Hematopoietic multipotent progenitor cell treated with erythropoietin and hydrocortisone succinate and interleukin-3 and kit ligand, for 4 days (in vitro differentiated cells): ENCODE data around the gene HLA-G.

Source experiments
- DNase-seq: peaks from one replicate; pipeline ENCODE4 v3.0.0-alpha.2; 2015

HLA-G gene

DNA sequence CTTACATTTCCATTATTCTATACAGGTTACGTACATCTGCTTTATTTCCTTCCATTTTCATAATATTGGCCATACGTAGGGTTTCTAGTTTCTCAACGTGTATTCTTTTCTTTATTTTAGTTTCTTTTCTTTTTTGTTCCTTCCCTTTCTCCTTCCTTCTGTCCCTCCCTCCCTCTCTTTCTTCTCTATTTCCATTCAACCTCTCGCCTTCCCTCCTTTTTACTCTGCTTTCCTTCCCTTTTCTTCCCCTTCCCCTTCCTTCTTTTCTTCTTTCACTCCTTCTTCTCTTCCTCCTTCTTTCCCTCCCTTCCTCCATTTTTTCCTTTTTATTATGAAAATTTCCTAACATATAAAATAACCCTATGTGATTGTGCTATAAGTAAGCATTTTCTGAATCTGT, 8.7 kb upstream of the HLA-G start:
- DNase-seq = no peak

DNA sequence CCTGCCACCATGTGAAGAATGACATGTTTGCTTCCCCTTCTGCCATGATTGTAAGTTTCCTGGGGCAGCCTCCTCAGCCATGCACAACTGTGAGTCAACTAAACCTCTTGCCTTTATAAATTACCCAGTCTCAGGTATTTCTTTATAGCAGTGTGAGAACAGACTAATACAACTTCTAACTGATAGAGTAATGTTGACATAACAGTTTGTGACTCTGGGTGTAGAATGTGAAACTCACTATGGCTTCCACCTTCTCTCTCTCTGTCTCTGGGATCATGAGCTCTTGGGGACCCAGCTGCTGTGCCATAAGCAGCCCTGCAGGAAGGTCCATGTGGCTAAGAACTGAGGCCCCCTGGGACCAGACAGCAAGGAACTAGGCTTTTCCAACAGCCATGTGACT, 3.5 kb upstream of the HLA-G start:
- no peak for DNase-seq

DNA sequence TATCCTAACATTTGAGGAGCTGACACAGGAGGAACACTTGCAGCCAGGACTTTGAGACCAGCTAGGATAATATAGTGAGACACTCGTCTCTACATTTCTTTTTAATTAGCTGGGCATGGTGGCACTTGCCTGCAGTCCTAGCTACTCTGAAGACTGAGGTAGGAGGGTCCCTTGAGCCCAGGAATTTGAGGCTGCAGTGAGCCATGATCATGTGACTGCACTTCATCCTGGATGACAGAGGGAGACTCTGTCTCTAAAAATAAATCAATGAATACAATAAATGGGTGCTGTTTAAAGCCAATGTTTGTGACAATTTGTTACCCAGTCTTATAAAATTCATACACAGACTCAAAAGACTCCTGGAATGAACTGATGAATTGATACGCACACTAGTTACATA, 1.8 kb upstream of the HLA-G start:
- no peak for DNase-seq

DNA sequence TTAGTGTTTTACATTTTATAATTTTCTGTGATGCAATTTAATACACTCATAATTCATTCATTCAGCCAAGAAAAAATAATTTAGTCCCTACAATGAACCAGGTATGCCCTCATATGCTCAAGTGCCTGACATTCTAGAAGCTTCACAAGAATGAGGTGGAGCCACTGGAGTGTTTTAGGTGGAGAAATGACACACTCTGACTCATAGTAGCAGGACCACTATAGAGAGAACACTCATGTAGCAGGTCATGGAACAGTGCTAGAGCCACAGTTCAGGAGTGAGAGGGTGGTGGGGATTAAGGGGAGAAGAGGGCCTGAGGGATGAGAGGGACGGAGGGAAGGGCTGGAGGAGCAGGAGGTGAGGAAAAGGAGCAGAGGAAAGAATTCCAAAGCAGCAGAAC, 1.4 kb upstream of the HLA-G start:
- DNase-seq = no peak

DNA sequence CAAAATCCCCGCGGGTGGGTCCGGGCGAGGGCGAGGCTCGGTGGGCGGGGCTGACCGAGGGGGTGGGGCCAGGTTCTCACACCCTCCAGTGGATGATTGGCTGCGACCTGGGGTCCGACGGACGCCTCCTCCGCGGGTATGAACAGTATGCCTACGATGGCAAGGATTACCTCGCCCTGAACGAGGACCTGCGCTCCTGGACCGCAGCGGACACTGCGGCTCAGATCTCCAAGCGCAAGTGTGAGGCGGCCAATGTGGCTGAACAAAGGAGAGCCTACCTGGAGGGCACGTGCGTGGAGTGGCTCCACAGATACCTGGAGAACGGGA, 809 bp downstream of the HLA-G start:
- peak; percentile 16 for DNase-seq

DNA sequence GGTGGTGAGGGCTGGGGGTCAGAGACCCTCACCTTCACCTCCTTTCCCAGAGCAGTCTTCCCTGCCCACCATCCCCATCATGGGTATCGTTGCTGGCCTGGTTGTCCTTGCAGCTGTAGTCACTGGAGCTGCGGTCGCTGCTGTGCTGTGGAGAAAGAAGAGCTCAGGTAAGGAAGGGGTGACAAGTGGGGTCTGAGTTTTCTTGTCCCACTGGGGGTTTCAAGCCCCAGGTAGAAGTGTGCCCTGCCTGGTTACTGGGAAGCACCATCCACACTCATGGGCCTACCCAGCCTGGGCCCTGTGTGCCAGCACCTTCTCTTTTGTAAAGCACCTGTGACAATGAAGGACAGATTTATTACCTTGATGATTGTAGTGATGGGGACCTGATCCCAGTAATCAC, 2.1 kb downstream of the HLA-G start:
- no peak for DNase-seq

DNA sequence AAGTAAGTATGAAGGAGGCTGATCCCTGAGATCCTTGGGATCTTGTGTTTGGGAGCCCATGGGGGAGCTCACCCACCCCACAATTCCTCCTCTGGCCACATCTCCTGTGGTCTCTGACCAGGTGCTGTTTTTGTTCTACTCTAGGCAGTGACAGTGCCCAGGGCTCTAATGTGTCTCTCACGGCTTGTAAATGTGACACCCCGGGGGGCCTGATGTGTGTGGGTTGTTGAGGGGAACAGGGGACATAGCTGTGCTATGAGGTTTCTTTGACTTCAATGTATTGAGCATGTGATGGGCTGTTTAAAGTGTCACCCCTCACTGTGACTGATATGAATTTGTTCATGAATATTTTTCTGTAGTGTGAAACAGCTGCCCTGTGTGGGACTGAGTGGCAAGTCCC, 2.8 kb downstream of the HLA-G start:
- DNase-seq = no peak

DNA sequence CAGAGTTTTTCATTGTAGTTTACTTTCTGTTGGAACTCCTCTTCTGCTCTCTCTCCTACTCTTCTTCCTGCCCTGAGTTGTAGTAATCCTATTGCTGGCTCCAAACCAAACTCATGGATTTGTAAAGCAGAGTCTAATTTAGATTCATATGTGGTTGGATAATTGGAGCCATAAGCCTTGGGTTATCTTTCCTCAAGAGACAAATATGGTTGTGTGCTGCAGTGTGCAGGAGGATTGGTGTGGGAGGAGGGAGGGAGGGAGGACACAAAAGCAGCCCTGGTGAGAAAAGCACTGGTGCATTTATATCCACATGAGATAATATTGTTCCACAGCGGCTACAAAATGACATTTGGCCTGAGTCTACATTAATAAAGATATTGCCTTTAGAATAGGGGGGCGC, 4.2 kb downstream of the HLA-G start:
- DNase-seq = no peak

DNA sequence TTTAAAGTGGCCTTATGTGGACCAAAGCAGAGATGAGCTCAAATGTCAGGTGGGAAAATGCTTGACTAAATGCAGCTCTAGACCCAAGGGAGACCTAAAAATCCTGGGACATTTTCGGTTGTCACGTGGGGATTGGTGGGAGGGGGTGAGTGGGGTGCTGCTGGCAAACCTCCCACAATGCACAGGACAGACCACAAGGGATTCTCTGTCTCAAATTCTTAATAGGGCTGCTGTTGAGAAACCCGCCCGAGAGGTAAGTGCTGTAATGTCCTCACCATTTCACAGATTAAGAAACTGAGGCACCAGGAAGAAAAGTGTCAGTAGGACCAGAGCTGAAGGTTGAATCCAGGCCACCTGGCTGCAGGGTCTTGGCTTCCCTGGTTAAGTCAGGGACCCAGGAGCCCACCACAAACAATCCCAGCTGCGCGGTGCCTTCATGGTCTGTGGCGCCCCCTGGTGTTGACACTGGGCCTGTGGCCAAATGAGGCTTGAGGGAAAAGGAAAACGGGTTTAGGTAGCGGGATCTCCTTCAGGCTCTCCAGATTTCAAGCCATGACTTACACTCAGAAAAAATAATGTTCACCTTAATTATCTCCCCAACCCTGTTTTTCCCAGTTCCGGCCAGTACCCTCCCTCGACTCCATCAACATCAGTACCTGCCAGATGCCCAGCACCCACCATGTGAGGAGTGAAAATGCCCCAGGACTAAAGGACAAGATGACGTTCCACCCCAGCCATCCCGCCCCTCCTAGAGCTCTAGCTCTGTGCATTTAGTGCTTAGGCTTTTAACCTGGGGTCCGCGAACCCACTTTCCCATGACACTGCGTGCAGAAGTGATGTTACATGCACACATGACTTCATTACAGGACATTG, 7.2 kb downstream of the HLA-G start:
- DNase-seq = peak; percentile 51

DNA sequence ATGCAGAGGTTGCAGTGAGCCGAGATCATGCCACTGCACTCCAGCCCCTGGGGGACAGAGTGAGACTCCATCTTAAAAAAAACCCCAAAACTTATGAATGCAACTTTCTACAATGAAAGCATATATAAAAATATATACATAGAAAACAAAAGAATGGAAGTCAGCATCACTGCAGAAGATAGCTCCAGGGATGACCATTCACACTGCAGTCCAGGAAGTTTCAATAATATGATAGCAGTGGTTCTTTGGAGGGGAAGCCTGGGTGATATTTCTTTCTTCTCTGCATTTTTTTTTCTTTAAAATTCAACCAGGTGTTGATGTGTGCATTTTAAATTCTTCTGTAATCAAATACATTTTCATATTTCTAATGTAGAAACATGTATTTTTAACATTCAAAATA, 12.3 kb downstream of the HLA-G start:
- DNase-seq = no peak

DNA sequence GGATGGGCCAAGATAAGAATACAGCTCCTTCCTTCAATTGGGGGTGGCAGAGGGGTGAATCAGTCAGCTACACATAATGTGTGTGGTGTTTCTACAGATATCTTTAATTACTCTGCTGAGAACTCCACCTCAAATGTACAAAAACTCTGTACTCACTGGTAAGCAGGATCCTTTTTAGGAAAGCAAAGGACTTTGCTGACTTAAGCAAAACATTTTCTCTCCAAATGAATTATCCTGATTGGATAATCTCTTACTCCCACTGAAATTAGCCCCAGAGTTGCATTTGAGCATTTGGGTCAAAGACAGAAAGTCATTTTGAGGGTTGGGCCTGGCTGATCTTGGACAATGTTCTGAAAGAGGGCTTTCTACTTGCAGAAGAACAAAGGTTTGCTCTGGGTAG, 13.4 kb downstream of the HLA-G start:
- no peak for DNase-seq

DNA sequence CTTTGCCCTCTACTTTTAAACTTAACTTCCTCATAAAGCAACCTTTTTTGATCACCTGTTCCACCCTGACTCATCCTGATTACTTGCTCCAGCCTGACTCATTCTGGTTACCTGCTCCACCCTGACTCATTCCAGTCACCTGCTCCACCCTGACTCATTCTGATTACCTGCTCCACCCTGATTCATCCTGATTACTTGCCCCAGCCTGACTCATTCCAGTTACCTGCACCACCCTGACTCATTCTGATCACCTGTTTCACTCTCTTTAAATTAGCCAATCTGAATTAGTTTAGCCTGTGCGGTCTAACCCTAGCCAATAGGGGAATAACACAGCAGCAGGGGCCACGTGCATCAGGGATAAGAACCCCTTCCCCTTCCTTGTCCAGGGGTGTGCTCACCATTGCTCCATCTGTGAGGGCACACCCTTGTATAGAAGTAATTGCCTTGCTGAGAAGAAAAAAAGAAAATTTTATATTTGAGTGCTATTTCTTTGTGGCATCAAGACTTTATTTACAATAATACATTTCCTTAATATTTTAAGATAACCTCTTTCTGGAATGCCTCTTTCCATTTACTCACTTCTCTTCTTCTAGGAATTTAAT, 17.9 kb downstream of the HLA-G start:
- no peak for DNase-seq

DNA sequence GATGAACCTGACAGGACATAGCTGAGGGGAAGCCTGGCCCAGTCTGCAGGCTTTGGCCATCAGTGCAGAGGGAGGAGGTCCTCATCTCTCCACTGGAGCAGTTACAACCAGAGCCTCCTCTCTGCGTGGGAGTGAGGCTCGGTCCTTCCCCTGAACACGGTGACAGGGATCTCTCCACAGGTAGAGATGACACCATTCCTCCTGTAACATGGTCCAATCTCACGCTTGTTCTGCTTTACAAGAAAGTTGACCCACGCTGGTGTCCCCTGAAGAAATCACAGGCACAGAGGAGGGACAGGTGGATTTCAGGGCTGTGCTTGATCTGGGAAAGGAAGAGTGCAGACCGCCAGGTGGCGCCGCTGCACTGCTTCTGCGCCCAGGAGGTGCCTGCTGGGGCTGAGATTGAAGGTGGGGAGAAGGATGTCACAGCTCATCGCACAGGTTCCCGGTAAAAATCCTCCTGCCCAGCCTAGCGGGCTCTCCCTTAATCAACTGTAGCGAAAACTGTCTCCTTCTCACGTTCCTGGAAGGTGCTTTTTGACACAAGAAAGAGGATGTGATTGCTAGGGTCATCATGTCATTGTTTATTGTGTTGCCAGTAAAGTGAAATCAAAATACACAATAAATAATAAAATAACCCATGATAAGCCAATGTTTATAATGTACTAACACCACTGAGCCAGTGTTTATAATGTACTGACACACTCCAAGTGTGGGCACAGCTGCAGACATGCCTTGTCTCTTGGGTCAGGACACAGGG, 20.4 kb downstream of the HLA-G start:
- DNase-seq = peak; percentile 75

DNA sequence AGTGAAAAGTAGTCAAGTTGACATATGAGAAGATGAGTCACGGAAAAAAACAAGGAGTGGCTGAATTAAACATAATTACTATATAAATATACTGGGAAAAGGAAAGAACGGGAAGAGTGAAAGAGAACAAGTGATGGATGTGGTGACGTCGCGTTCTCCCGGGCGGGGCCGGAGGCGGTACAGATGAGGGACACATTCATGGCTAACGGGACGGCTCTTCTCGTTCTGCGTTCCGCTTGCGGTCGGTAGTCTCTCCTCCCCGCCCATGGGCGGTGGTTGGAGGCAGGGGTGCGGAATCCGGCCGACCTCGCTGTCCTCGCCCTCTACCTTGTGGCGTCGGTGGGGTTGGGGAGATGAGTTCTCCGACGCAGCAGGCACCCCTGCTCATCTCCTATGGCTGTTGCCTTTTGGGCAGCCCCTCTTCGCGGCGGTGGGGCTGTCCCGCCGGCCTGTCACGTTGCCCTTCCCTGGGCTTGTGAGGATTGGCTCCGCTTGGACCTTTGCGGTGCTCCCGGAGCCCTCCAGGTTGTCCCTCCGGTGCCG, 22.5 kb downstream of the HLA-G start:
- DNase-seq = peak; percentile 46

DNA sequence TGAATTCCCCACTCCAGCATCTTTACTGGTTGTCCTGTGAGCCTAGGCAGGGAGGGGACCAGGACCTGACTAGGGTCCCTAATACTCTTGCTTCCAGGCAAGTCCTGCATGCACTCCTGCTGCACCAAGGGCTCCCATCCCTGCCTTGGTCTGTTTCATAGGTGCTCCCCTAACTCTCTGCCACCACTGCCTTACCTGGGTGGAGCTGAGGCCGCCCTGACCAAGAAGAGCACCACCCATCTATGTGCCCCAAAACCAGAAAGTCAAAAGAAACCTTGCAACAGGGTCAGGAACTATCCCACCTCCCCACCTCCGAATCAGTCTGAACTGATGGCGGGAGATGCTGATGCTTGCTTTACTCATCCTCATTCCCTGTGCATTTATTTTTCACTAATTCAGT, 23.6 kb downstream of the HLA-G start:
- no peak for DNase-seq

DNA sequence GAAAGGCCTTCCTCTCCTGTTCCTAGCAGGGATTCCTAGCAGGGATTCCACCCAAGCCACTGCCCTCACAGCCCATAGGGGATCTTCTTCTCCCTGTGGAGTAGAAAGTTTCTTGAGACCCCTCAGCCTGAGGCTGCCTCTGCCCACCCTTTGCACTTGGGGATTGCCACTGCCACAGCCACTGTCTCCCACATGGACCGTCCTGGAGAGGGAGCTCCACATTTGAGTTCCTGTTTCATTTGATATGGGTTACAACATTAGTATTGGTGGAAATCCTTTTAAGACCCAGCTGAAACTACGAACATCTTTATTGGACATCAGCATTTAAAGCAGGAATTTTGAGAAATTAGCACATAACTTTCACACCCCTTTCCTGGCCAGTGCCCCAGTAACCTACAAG, 25.6 kb downstream of the HLA-G start:
- DNase-seq = no peak

DNA sequence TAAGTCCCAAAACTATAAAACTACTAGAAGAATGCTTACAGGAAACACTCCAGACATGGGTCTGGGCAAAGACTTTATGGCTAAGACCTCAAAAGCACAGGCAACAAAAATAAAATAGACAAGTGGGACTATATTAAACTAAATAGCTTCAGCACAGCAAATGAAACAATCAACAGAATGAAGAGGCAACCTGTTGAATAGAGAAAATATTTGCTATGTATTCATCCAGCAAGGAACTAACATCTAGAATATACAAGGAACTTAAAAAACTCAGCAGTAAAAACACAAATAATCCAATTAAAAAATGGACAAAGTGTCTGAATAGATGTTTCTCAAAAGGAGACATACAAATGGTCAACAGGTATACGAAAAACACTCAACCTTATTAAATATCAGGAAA, 30.4 kb downstream of the HLA-G start:
- no peak for DNase-seq

DNA sequence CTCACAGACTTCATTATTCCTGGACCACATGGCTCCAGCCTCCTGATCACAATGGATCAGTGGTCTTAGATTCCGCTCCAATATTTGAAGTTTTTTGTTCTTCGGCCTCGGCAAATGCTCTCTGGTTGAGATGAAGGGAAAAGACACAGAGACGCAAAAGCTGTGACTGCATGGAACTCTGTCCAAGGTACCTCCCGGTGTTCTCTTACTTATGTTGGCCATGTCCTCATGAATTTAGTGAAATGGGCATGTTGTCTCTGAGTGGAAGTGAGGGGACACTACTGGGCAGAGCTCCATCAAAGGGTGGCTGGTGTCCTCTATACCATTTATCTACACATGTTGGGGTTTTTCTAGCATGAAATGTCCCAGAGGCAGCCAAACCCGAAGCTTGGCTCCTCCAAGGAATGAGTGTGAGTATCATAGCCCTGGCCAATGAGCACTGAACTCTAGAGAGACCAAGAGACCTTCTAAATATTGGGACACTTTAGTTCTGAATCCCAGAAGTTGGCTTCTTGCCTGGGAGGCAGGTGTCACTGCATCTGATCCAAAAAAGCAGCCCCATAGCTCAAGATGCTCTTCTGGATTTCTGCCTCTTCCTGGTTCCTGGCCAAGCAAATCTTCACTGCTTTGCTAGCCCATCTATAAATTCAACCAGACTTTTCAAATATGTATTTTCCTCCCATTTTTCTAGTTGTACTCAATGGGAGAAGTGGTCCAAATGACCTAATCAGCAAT, 34.1 kb downstream of the HLA-G start:
- no peak for DNase-seq

DNA sequence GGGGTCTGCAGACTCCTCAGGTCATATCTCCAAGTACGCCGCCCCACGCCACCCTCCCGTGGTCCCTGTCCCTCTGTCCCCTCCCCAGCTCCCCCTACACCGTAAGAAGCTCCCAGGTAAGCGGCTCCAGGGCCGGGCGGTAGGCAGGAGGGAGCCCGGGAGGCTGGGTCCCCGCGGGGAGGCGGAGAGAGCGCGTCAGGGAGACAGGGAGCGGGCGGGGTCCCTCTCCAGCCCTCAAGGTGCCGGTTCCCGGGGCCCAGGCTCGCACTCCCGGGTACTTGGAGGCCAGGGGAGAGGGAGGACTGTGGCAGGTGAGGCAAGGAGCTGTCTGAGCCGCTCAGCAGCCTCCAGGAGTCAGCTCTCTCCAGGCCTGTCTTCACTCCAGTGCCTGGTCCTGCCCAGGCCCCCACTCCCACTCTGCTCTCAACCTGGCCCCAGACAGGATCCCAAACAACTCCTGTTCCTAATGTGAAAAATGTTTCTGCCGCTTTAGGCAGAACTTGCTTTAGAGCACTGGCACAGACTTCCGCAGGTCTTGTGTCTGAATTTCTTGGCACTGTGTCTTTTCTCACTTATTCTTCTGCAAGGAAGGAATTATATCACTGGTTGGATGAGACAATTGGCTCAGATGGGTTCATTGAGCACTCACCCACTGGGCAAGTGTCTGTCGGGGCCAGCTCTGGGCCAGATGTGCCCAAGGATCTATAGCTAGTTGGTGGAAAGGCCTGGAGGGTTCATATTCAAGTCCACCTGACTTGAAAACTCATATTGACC, 36.6 kb downstream of the HLA-G start:
- DNase-seq = no peak

DNA sequence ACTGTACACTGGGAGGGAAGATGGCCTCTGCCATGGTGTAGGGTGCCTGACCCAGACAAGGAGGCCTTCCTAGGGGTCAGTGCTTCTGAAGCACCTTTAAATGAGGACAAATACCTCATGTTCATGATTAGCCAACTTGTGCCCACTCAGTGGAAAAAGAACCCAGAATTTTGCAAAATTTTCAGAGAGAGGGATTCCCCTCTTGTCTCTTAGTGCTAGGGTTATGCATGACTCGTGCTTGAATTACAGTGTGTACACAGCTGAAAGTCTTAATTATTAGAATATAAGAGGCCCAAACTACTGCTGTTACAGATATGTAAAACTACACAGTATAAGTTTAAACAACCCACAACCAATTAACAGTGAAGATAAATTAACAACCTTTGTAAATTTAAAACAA, 38.0 kb downstream of the HLA-G start:
- no peak for DNase-seq

DNA sequence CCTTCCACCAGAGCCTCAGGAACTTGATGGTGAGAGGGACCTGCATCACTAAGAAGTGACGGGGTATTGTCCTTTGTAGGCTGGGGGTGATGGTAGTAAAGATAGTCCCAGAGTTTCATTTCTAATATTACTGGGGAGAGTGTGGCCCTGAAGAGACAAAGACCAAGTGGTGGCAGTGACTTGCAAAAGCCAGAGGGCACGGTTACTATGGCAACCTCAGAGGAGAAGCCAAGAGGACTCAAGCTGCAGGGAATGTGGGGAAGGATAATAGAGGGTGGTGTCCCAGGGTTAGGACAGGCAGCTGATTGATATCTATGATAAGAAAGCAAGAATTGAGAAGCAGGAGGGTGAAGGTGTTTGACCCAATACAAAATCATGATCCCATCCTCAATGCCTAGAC, 42.5 kb downstream of the HLA-G start:
- DNase-seq = peak; percentile 46

DNA sequence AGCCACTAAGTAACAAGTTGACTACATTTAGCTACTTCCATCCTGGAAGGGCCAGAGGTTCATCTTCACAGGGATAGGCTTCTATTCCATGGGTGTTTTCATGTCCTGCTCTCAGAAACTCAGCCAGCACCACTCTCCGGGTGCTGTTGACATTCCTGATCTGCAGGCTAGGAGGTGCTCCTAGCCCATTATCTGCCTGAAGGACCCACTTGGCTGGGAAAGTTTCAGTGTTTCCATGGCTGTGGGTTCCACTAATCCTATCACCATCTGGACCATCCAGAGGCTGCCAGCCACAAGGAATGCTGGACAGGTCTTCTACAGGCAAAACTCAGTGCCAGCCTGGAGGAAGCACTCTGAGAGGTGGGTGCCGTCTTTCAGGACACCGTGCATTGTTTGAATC, 45.2 kb downstream of the HLA-G start:
- DNase-seq = no peak
